ELF-1 (cell line): ENCODE results near the gene VARS1.
"Not testable (repeated sequence)": the region's sequence is repeated elsewhere in the genome, so short reads cannot be mapped to it uniquely, and the experiment has no call there.

Source experiments
- DNase-seq: peaks from one replicate; pipeline ENCODE4 v3.0.0-alpha.2; 2016; ENCODE audit warnings: low read depth, low spot score

Gene VARS1

GRCh38 chr6:31795616-31796298 is at the start of gene VARS1:
VARS1 (minus strand) TSS chr6:31795752; CDS start chr6:31795217, 535 bp downstream.
- peak; percentile 94 for DNase-seq

GRCh38 chr6:31844507-31844906 is 49.0 kb upstream of the VARS1 start:
- DNase-seq = no peak

GRCh38 chr6:31842053-31842452 is 46.5 kb upstream of the VARS1 start:
- DNase-seq = no peak

- not testable (repeated sequence) for DNase-seq
Measured at GRCh38 chr6:31839779-31840126, 44.2 kb upstream of the VARS1 start.

GRCh38 chr6:31838968-31839367 is 43.4 kb upstream of the VARS1 start:
- no peak for DNase-seq

GRCh38 chr6:31838114-31838553 is 42.6 kb upstream of the VARS1 start:
- DNase-seq = not testable (repeated sequence)

- DNase-seq = no peak
Measured at GRCh38 chr6:31837369-31838113, 42.0 kb upstream of the VARS1 start.

GRCh38 chr6:31836474-31837368 is 41.2 kb upstream of the VARS1 start:
- no peak for DNase-seq

GRCh38 chr6:31836047-31836473 is 40.5 kb upstream of the VARS1 start:
- no peak for DNase-seq

GRCh38 chr6:31834367-31835250 is 39.1 kb upstream of the VARS1 start:
- peak; percentile 93 for DNase-seq

GRCh38 chr6:31831350-31832215 is 36.0 kb upstream of the VARS1 start:
- DNase-seq = no peak

- no peak for DNase-seq
Measured at GRCh38 chr6:31830886-31831335, 35.4 kb upstream of the VARS1 start.

GRCh38 chr6:31829633-31830283 is 34.2 kb upstream of the VARS1 start:
- DNase-seq = peak; percentile 56

GRCh38 chr6:31827286-31828079 is 31.9 kb upstream of the VARS1 start, which contains the start of gene HSPA1B:
HSPA1B (plus strand) TSS chr6:31827738; CDS start chr6:31827951, 213 bp downstream.
- peak; percentile 100 for DNase-seq

GRCh38 chr6:31826793-31827285 is 31.3 kb upstream of the VARS1 start:
- DNase-seq = no peak

GRCh38 chr6:31825553-31825952 is 30.0 kb upstream of the VARS1 start:
- DNase-seq = no peak

- DNase-seq = not testable (repeated sequence)
Measured at GRCh38 chr6:31823592-31824196, 28.1 kb upstream of the VARS1 start.
